ENCODE results near the gene ZFYVE21. TPM values are rescaled to one million over a fixed set of nuclear protein-coding genes. Genes with fewer than 3 reads are reported as not detected.
"Not testable (repeated sequence)": the region's sequence is repeated elsewhere in the genome, so short reads cannot be mapped to it uniquely, and the experiment has no call there.

Gene ZFYVE21
- total RNA-seq, 1 donor, result 36.9 TPM

DNA sequence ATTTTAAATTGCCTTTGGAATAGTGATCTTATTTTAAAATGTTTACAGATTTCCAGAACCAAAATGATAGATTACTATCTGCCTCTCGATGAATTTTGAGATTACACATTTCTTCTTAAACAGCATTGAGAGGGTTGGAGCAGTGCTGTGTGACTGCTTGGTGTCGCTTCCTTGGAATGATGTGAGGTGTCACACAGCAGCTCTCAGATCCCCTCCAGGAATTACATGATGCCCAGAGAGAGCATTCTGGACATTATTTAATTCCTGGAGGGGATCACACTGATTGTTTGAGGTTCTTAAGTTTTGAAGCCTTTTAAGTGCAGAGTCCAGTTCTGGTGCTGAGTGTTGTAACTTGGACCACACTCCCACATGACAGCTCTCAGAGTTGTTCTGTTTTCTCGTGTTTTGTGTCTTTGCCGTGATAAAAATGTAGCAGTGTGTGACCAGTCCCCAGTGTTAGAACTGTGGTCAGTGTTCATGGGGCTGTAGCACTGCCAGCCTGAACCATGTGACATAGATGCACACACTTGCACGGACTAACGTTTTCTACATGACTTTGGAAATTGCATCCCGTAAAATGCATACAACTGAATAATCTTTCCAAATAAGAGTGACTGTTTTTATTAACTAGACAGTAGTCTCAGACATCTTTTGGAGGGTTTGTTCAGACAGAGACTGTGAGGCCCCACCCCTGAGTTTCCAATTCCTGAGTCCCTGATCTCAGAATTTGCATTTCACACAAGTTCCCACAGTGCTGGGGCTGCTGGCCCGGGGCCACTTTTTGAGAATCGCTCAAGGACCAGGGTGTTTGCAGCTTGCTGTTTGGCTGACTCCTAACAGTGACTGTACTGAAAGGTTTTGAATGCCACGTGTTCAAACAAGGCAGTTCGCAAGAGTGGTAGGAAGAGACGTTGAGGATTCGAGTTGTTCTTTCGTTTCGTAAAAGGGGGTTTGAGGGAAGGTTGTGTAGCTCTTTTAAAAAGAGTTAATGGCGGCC is 26.4 kb upstream of the ZFYVE21 start:
- peak overlapping the region; percentile 61 for H3K27ac ChIP-seq (ENCODE audit: low read depth, low read length)

GRCh38 chr14:103690332-103690731 is 25.3 kb upstream of the ZFYVE21 start:
- peaks cover 78% of the 10 kb centered on the region for H3K36me3 ChIP-seq (ENCODE audit: insufficient read depth, low read length)

More for the DNA sequence above, 26.4 kb upstream of the ZFYVE21 start:
- Histone ChIP-seq H3K4me2 (ENCODE audit: insufficient read depth, low read length) (peak overlapping the region; percentile 50), H3K4me3 (ENCODE audit: insufficient read depth, low read length) (no peak overlapping the region), H3K4me1 (ENCODE audit: insufficient read depth, low read length) (peaks cover 14% of the 10 kb centered on the region), H3K27me3 (ENCODE audit: insufficient read depth, low read length) (no peaks in the 10 kb centered on the region), H3K9me3 (ENCODE audit: low read depth, low read length) (no peaks in the 10 kb centered on the region), H2AFZ (ENCODE audit: low read length) (no peak overlapping the region), H3K36me3 (ENCODE audit: insufficient read depth, low read length) (peaks cover 81% of the 10 kb centered on the region), H3K79me2 (ENCODE audit: insufficient read depth, low read length) (peaks cover 87% of the 10 kb centered on the region), H4K20me1 (ENCODE audit: insufficient read depth, low read length) (peaks cover 17% of the 10 kb centered on the region)
- no peak for TF ChIP-seq CTCF (IDR thresholded peaks at IDR 0.05; ENCODE audit: extremely low read depth, low read depth, low read length)
- DNase-seq (ENCODE audit: insufficient read length, low spot score, missing footprints), result peak; percentile 94

GRCh38 chr14:103691655-103692054 is 24.0 kb upstream of the ZFYVE21 start:
- H3K27ac ChIP-seq (ENCODE audit: low read depth, low read length), result not testable (repeated sequence)

More at GRCh38 chr14:103690332-103690731, 25.3 kb upstream of the ZFYVE21 start:
- peak; percentile 37 for DNase-seq (ENCODE audit: insufficient read length, low spot score, missing footprints)
- H3K4me1 ChIP-seq (ENCODE audit: insufficient read depth, low read length), result peaks cover 14% of the 10 kb centered on the region
- H3K79me2 ChIP-seq (ENCODE audit: insufficient read depth, low read length), result peaks cover 84% of the 10 kb centered on the region
- H3K4me2 ChIP-seq (ENCODE audit: insufficient read depth, low read length), result no peak overlapping the region
- H2AFZ ChIP-seq (ENCODE audit: low read length), result no peak overlapping the region
- no peaks in the 10 kb centered on the region for H3K9me3 ChIP-seq (ENCODE audit: low read depth, low read length)
- H3K27me3 ChIP-seq (ENCODE audit: insufficient read depth, low read length), result no peaks in the 10 kb centered on the region
- no peak overlapping the region for H3K4me3 ChIP-seq (ENCODE audit: insufficient read depth, low read length)
- peak overlapping the region; percentile 61 for H3K27ac ChIP-seq (ENCODE audit: low read depth, low read length)
- peaks cover 15% of the 10 kb centered on the region for H4K20me1 ChIP-seq (ENCODE audit: insufficient read depth, low read length)
- no peak for TF ChIP-seq CTCF (IDR thresholded peaks at IDR 0.05; ENCODE audit: extremely low read depth, low read depth, low read length)

DNA sequence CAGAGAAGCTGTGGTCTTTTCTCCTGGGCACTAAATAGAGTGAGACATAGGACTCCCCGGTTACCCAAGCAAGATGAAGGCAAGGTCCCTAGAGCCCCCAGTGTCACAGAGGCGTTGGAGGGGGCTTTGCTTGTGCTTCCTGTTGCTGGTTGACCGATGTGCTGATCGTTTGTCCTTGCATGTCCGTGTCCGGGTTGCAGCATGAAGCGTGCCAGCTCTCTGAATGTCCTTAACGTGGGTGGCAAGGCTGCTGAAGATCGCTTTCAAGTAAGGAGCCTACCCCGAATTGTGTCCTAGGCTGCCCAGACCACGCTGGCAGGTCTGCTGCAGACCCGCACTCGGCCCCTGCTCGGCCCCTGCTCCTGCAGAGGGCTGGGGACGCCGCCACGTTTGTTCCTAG is 23.5 kb upstream of the ZFYVE21 start:
- no peak for TF ChIP-seq CTCF (IDR thresholded peaks at IDR 0.05; ENCODE audit: extremely low read depth, low read depth, low read length)
- Histone ChIP-seq H3K27me3 (ENCODE audit: insufficient read depth, low read length) (no peaks in the 10 kb centered on the region), H2AFZ (ENCODE audit: low read length) (no peak overlapping the region), H3K27ac (ENCODE audit: low read depth, low read length) (no peak overlapping the region), H3K4me3 (ENCODE audit: insufficient read depth, low read length) (no peak overlapping the region), H3K4me2 (ENCODE audit: insufficient read depth, low read length) (no peak overlapping the region), H4K20me1 (ENCODE audit: insufficient read depth, low read length) (peaks cover 24% of the 10 kb centered on the region), H3K79me2 (ENCODE audit: insufficient read depth, low read length) (peaks cover 83% of the 10 kb centered on the region), H3K4me1 (ENCODE audit: insufficient read depth, low read length) (peaks cover 14% of the 10 kb centered on the region), H3K36me3 (ENCODE audit: insufficient read depth, low read length) (peaks cover 60% of the 10 kb centered on the region), H3K9me3 (ENCODE audit: low read depth, low read length) (no peaks in the 10 kb centered on the region)
- DNase-seq (ENCODE audit: insufficient read length, low spot score, missing footprints), result peak; percentile 21

More at GRCh38 chr14:103691655-103692054, 24.0 kb upstream of the ZFYVE21 start:
- H3K4me3 ChIP-seq (ENCODE audit: insufficient read depth, low read length); H2AFZ ChIP-seq (ENCODE audit: low read length); DNase-seq (ENCODE audit: insufficient read length, low spot score, missing footprints); H3K9me3 ChIP-seq (ENCODE audit: low read depth, low read length); H3K4me2 ChIP-seq (ENCODE audit: insufficient read depth, low read length); H3K27me3 ChIP-seq (ENCODE audit: insufficient read depth, low read length): not testable (repeated sequence)
- Histone ChIP-seq H3K4me1 (ENCODE audit: insufficient read depth, low read length) (peaks cover 14% of the 10 kb centered on the region), H3K36me3 (ENCODE audit: insufficient read depth, low read length) (peaks cover 64% of the 10 kb centered on the region), H3K79me2 (ENCODE audit: insufficient read depth, low read length) (peaks cover 83% of the 10 kb centered on the region), H4K20me1 (ENCODE audit: insufficient read depth, low read length) (peaks cover 21% of the 10 kb centered on the region)
